Adrenal gland (tissue), 5 donors: ENCODE data around the gene EHD1.

Experiments used
- CTCF ChIP-seq, 6 experiments: fragments of 450-650 bp in 4 of 6; fragments of 200-600 bp in 2 of 6; sonication (generic) in 1 of 6; IDR thresholded peaks; 1 replicate in 5 of 6; 2 replicates in 1 of 6; pipeline versions ENCODE4 v1.5.1 to v1.8.0; 2016 to 2021; ENCODE audit warnings: antibody characterized with exemption in 6 of 6, mild to moderate bottlenecking in 2 of 6, moderate library complexity in 1 of 6
- POLR2A ChIP-seq, 2 donors: fragments of 450-650 bp; IDR thresholded peaks; one replicate each; pipeline ENCODE4 v1.6.1; 2017; ENCODE audit warnings: antibody characterized with exemption in 2 of 2, mild to moderate bottlenecking in 2 of 2, moderate library complexity in 1 of 2
- donor health status: DM: no; HTN: no; CAD: no.

DNA sequence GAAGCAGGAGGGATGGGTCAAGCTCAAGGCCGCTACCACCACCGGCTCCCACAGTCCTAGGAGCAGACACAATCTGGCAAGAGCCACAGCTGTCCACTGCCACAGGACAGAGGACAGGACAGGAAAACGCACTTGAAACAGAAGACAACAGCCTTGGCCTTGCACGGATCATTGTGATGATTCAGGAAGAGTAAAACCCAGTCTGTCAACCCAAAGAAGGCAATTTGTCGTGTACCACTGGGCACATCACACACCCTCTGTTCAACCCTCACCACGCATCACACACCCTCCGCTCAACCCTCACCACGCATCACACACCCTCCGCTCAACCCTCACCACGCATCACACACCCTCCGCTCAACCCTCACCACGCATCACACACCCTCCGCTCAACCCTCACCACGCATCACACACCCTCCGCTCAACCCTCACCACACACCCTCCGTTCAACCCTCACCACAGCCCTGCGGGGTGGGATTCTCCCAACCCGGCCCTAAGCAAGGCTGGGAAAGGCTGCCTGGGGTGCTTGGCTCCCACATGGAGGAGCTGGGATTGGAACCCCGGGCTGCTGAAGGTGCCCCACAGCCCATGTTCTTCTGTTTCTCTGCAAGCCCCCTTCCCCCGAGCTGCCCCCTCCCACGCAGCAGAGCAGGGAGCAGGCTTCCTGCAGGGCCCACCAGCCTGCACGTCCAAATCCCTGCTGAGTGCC lies 22.7 kb downstream of the EHD1 start:
- TF ChIP-seq CTCF (IDR thresholded peaks at IDR 0.05): no peak
- TF ChIP-seq POLR2A (IDR thresholded peaks at IDR 0.05): no peak
